Heart left ventricle (tissue), 13 donors: ENCODE data around the gene NRCAM.

Experiments used
- POLR2A ChIP-seq, 2 donors: fragments of 450-650 bp; IDR thresholded peaks; one replicate each; pipeline ENCODE4 v1.6.1; 2017; ENCODE audit warnings: antibody characterized with exemption in 2 of 2, mild to moderate bottlenecking in 2 of 2, moderate library complexity in 2 of 2
- TF ChIP-seq, protein P1 (sequence below), 12 donors: fragments of 200-600 bp; sonication (generic) in 4 of 12; IDR thresholded peaks; one replicate each; pipeline versions ENCODE4 v1.5.0 to v1.8.0; 2018 to 2022; ENCODE audit warnings: antibody characterized with exemption in 12 of 12, mild to moderate bottlenecking in 5 of 12
- donor health status: ischemic (EF 13 %, LVEDD 7.1; RV severe dilation, severe dysfunction).
- donor health status: DM: no; HTN: yes; CAD: no.
- donor health status: DM: no; HTN: no; CAD: no.
- donor health status: ischemic (EF 25% LVEDD 6.9; RV normal size, moderate dysfunction).
- donor health status: ischemic (EF 25% LVEDD 5.7; RV mildly dilated, moderate dysfunction).
- donor health status: ischemic (EF 35%, LVEDD 5.7; RV mildly dilated, moderate dysfunction).
- donor health status: nonischemic (EF 11% LVEDD 7.7; RV severe dilation, severe dysfunction).
- donor health status: DM: yes; HTN: yes; CAD: no.
- donor health status: PGD.
- donor health status: ischemic (EF 29% LVEDD 5.4; RV normal size, mild dysfunction).
- donor health status: nonischemic (EF 23%, LVEDD 6.1; RV moderate dilation, normal function).

DNA sequence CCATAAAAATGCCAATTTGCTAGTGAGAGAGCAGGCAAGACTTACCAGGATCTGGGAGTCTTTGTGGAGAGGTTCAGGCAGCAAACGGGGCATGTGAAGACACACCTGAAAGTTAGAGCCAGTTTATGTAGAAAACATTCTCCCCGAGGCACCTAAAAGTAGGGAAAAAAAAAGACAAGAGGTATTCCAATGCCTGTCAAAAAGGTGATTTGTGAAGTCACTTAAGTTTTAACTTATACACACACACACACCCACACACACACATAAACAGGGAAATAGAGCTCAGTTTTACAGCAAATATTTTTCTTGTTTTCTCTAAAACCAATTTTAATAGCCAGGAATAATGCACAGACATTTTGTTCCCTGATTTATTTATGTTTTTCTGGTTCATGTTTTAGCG is 326.0 kb downstream of the NRCAM start, which contains the start of gene LAMB4:
- TF ChIP-seq, protein P1, sequence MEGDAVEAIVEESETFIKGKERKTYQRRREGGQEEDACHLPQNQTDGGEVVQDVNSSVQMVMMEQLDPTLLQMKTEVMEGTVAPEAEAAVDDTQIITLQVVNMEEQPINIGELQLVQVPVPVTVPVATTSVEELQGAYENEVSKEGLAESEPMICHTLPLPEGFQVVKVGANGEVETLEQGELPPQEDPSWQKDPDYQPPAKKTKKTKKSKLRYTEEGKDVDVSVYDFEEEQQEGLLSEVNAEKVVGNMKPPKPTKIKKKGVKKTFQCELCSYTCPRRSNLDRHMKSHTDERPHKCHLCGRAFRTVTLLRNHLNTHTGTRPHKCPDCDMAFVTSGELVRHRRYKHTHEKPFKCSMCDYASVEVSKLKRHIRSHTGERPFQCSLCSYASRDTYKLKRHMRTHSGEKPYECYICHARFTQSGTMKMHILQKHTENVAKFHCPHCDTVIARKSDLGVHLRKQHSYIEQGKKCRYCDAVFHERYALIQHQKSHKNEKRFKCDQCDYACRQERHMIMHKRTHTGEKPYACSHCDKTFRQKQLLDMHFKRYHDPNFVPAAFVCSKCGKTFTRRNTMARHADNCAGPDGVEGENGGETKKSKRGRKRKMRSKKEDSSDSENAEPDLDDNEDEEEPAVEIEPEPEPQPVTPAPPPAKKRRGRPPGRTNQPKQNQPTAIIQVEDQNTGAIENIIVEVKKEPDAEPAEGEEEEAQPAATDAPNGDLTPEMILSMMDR (IDR thresholded peaks at IDR 0.05): no peak
- TF ChIP-seq POLR2A (IDR thresholded peaks at IDR 0.05): no peak
